Kidney (tissue), 14 donors: ENCODE results near the gene COL28A1. TPM values are rescaled to one million over a fixed set of nuclear protein-coding genes. Genes with fewer than 3 reads are reported as not detected.

Source experiments
- DNase-seq, 5 donors: peaks; one replicate each; pipeline ENCODE4 v3.0.0-alpha.2; 2013 to 2020
- FAIRE-seq: peaks from 2 replicates; lab custom pipeline; 2012; peaks lifted over from hg19 to GRCh38; lab: Jason Lieb, UNC
- H3K27ac ChIP-seq, 2 donors: one replicate each; pipeline ENCODE4 v1.7.0; 2013; ENCODE audit warnings: low read depth in 2 of 2, low read length in 2 of 2, inconsistent platforms in 1 of 2
- H3K27me3 ChIP-seq: one replicate; pipeline ENCODE4 v1.7.1; 2013; ENCODE audit warnings: low read length, inconsistent platforms; ENCODE audit not compliant: control insufficient read depth, insufficient read depth
- H3K36me3 ChIP-seq, 3 donors: one replicate each; pipeline versions ENCODE4 v1.7.0 to v1.7.1; 2013; ENCODE audit warnings: low read length in 3 of 3, control low read depth in 1 of 3, inconsistent platforms in 1 of 3; ENCODE audit not compliant: insufficient read depth in 3 of 3, control insufficient read depth in 2 of 3
- H3K4me1 ChIP-seq, 3 donors: one replicate each; pipeline versions ENCODE4 v1.7.0 to v1.7.1; 2013; ENCODE audit warnings: low read length in 3 of 3, inconsistent platforms in 1 of 3, low read depth in 1 of 3; ENCODE audit not compliant: control insufficient read depth in 2 of 3, insufficient read depth in 2 of 3
- H3K4me3 ChIP-seq, 3 donors: one replicate each; pipeline versions ENCODE4 v1.7.0 to v1.8.1; 2013; ENCODE audit warnings: low read length in 3 of 3, control low read depth in 1 of 3, inconsistent platforms in 1 of 3
- H3K9ac ChIP-seq, 3 donors: one replicate each; pipeline versions ENCODE4 v1.7.0 to v1.7.1; 2013; ENCODE audit warnings: low read length in 3 of 3, control low read depth in 1 of 3, inconsistent platforms in 1 of 3
- H3K9me3 ChIP-seq, 3 donors: one replicate each; pipeline versions ENCODE4 v1.7.0 to v1.7.1; 2013; ENCODE audit warnings: low read length in 3 of 3, control low read depth in 1 of 3, inconsistent platforms in 1 of 3; ENCODE audit not compliant: control insufficient read depth in 2 of 3, insufficient read depth in 1 of 3
- intact Hi-C: fragments of 100-400 bp; cut with DNase I; formaldehyde crosslinking; loops from one replicate; pipeline ENCODE4 v1.11.1; 2022
- polyA plus RNA-seq: library from polyadenylated mRNA; stranded (reverse); fragments of 350-450 nt; fragmentation: Illumina TruSeq; extraction: RNeasy Lipid Tissue Mini Kit (QIAGEN cat#74804); gene quantifications from one replicate; pipeline ENCODE4 v1.2.3, GENCODE V29; 2014; ENCODE audit warnings: low read depth, low replicate concordance; ENCODE audit not compliant: insufficient read depth
- total RNA-seq: library from RNA; stranded (reverse); fragmentation: NEBNext Ultra II Directional; extraction: Animal tissue kit (Norgen Biotek cat#: 25700); gene quantifications from one replicate; pipeline ENCODE4 v1.2.1, GENCODE V29; 2021
- TF ChIP-seq, protein P1 (sequence below): IDR thresholded peaks from 3 replicates; pipeline ENCODE4 v1.5.1; 2012; ENCODE audit warnings: mild to moderate bottlenecking, moderate library complexity, borderline replicate concordance; ENCODE audit not compliant: insufficient read depth; ENCODE audit errors: extremely low read depth
- donor health status: control.
- donor health status: control.
- donor health status: control.
- donor health status: control.
- donor health status: control.
- donor health status: DM: yes; HTN: yes; CAD: no.
- donor health status: Normal renal cell carcinoma (clear cell type).

COL28A1 gene
- total and polyA plus RNA-seq, 2 donors from 2014 or later, result 2.7 to 5.8 TPM

DNA sequence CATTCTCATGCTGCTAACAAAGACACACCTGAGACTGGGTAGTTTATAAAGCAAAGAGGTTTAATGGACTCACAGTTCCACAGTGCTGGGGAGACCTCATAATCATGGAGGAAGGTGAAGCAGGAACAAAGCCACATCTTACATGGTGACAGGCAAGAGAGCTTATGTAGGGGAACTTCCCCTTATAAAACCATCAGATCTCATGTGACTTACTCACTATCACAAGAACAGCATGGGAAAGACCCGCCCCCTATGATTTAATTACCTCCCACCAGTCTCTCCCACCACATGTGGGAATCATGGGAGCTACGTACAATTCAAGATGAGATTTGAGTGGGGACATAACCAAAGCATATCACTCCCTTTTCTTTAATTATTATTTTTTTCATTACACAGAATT is 16.6 kb downstream of the COL28A1 start:
- TF ChIP-seq, protein P1, sequence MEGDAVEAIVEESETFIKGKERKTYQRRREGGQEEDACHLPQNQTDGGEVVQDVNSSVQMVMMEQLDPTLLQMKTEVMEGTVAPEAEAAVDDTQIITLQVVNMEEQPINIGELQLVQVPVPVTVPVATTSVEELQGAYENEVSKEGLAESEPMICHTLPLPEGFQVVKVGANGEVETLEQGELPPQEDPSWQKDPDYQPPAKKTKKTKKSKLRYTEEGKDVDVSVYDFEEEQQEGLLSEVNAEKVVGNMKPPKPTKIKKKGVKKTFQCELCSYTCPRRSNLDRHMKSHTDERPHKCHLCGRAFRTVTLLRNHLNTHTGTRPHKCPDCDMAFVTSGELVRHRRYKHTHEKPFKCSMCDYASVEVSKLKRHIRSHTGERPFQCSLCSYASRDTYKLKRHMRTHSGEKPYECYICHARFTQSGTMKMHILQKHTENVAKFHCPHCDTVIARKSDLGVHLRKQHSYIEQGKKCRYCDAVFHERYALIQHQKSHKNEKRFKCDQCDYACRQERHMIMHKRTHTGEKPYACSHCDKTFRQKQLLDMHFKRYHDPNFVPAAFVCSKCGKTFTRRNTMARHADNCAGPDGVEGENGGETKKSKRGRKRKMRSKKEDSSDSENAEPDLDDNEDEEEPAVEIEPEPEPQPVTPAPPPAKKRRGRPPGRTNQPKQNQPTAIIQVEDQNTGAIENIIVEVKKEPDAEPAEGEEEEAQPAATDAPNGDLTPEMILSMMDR, result no peak
- intact Hi-C loops, result no loop called here
- Histone ChIP-seq H3K27me3 (no peaks in the 10 kb centered on the region), H3K27ac (no peak overlapping the region), H3K9me3 (no peaks in the 10 kb centered on the region), H3K36me3 (no peaks in the 10 kb centered on the region), H3K4me1 (no peaks in the 10 kb centered on the region), H3K4me3 (no peak overlapping the region), H3K9ac (no peak overlapping the region)
- FAIRE-seq (no peak), DNase-seq (no peak)

DNA sequence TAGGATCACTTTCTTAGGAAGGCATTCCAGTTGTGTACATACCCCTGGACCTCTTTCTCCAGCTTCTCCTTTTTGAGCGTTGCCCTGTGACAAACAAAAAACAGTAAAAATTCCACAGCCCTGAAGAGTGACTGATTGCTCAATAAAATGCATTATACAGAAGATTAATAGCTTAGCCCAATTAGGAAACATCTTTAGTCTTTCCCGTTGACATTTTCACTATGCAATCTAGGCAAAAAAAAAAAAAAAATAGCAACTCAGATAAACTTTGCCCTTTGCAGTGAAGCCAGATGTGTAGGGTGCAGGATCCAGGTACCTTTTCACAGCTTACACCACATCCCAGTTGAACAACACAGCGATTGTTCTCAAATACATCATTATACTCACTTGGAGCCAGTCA is 17.9 kb downstream of the COL28A1 start:
- no peak for FAIRE-seq
- DNase-seq, result peak in 2 of 5 donors; percentile 43 to 71

DNA sequence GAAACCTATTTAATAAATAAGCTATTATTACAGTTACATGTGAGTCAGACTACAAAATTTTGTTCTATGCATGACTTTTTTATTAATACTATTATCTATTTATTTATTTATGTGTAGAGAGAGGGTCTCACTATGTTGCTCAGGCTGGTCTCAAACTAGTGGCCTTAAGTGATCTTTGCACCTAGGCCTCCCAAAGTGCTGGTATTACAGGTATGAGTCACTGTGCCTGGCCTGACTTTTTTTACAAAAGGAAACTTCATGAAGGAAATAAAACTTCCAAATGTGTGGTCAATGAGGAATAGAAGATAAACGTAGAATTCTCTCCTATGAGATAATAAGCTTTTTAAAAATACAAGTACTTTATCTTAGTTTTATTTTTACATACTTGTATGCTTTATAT is 19.0 kb downstream of the COL28A1 start:
- Histone ChIP-seq H3K4me1 (peaks cover 0 to 5% (median 0%) of the 10 kb centered on the region in 3 donors), H3K4me3 (no peak overlapping the region), H3K36me3 (no peaks in the 10 kb centered on the region), H3K9ac (no peak overlapping the region), H3K27me3 (no peaks in the 10 kb centered on the region), H3K9me3 (no peaks in the 10 kb centered on the region), H3K27ac (no peak overlapping the region)
- intact Hi-C loops, result no loop called here
- no peak for DNase-seq
- FAIRE-seq, result no peak
- TF ChIP-seq, protein P1, result no peak

More for the DNA sequence above, 17.9 kb downstream of the COL28A1 start:
- Histone ChIP-seq H3K27me3 (no peaks in the 10 kb centered on the region), H3K4me1 (peaks cover 0 to 3% (median 0%) of the 10 kb centered on the region in 3 donors), H3K9me3 (no peaks in the 10 kb centered on the region), H3K36me3 (no peaks in the 10 kb centered on the region), H3K4me3 (no peak overlapping the region), H3K27ac (no peak overlapping the region), H3K9ac (no peak overlapping the region)
- intact Hi-C loops, result no loop called here
- TF ChIP-seq, protein P1, result no peak

DNA sequence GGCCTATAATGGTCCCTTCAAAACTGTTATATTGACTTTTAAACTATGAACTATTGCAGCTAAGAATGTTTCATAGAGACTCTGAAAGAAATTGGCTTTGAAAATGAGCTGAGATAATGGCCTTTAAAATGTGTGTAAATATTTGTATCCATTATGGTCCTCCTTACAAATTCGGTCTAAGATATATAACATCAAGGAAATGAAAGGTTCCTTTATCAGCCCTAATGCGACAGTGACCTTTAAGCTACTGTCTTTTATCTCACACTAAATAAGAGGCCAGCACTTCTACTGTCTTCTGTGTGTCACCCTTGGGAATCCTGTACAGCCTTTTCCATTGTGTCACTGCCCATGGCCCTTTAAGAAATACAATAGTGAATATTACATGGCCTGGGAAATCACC is 19.5 kb downstream of the COL28A1 start:
- intact Hi-C loops, result no loop called here
- H3K9me3 ChIP-seq, result no peaks in the 10 kb centered on the region
- no peaks in the 10 kb centered on the region for H3K36me3 ChIP-seq
- TF ChIP-seq, protein P1, result no peak
- H3K27ac ChIP-seq, result no peak overlapping the region
- FAIRE-seq, result no peak
- no peak overlapping the region for H3K9ac ChIP-seq
- H3K27me3 ChIP-seq, result no peaks in the 10 kb centered on the region
- no peak for DNase-seq
- H3K4me1 ChIP-seq, result peaks cover 0 to 5% (median 0%) of the 10 kb centered on the region in 3 donors
- no peak overlapping the region for H3K4me3 ChIP-seq
